ENCODE data around the gene TOB1.

The TOB1 gene

GRCh38 chr17:50828508-50829170 is 37.5 kb downstream of the TOB1 start:
- no peaks in the 10 kb centered on the region for H3K9me3 ChIP-seq (ENCODE audit: control insufficient read depth, insufficient read depth, low read length)
- H3K4me1 ChIP-seq (ENCODE audit: insufficient read depth, low read length): peaks cover 42% of the 10 kb centered on the region; the same call in 1 of the 2 replicates
- no peak overlapping the region for H3K9ac ChIP-seq (ENCODE audit: low read depth, low read length)

GRCh38 chr17:50825188-50825587 is 41.0 kb downstream of the TOB1 start:
- Histone ChIP-seq H3K9ac (ENCODE audit: low read depth, low read length) (no peak overlapping the region), H3K9me3 (ENCODE audit: control insufficient read depth, insufficient read depth, low read length) (no peaks in the 10 kb centered on the region), H3K4me1 (ENCODE audit: insufficient read depth, low read length) (peaks cover 14% of the 10 kb centered on the region; the same call in 1 of the 2 replicates)

More at GRCh38 chr17:50828508-50829170, 37.5 kb downstream of the TOB1 start:
- no peaks in the 10 kb centered on the region for H3K36me3 ChIP-seq (ENCODE audit: insufficient read depth, low read length)

GRCh38 chr17:50824429-50824828 is 41.7 kb downstream of the TOB1 start:
- Histone ChIP-seq H3K9me3 (ENCODE audit: control insufficient read depth, insufficient read depth, low read length) (no peaks in the 10 kb centered on the region), H3K9ac (ENCODE audit: low read depth, low read length) (no peak overlapping the region), H3K4me1 (ENCODE audit: insufficient read depth, low read length) (peaks cover 11% of the 10 kb centered on the region; the same call in 1 of the 2 replicates), H3K36me3 (ENCODE audit: insufficient read depth, low read length) (no peaks in the 10 kb centered on the region)

More at GRCh38 chr17:50825188-50825587, 41.0 kb downstream of the TOB1 start:
- no peaks in the 10 kb centered on the region for H3K36me3 ChIP-seq (ENCODE audit: insufficient read depth, low read length)

GRCh38 chr17:50822550-50822949 is 43.6 kb downstream of the TOB1 start:
- Histone ChIP-seq H3K36me3 (ENCODE audit: insufficient read depth, low read length) (no peaks in the 10 kb centered on the region), H3K4me1 (ENCODE audit: insufficient read depth, low read length) (peaks cover 8% of the 10 kb centered on the region), H3K9me3 (ENCODE audit: control insufficient read depth, insufficient read depth, low read length) (no peaks in the 10 kb centered on the region), H3K9ac (ENCODE audit: low read depth, low read length) (no peak overlapping the region)

- H3K36me3 ChIP-seq (ENCODE audit: insufficient read depth, low read length): no peaks in the 10 kb centered on the region
- H3K9ac ChIP-seq (ENCODE audit: low read depth, low read length): no peak overlapping the region
- peaks cover 11% of the 10 kb centered on the region for H3K4me1 ChIP-seq (ENCODE audit: insufficient read depth, low read length)
- no peaks in the 10 kb centered on the region for H3K9me3 ChIP-seq (ENCODE audit: control insufficient read depth, insufficient read depth, low read length)
Observed at GRCh38 chr17:50820651-50821050, 45.5 kb downstream of the TOB1 start.

GRCh38 chr17:50818921-50819657 is 47.1 kb downstream of the TOB1 start:
- Histone ChIP-seq H3K9me3 (ENCODE audit: control insufficient read depth, insufficient read depth, low read length) (no peaks in the 10 kb centered on the region), H3K9ac (ENCODE audit: low read depth, low read length) (no peak overlapping the region), H3K36me3 (ENCODE audit: insufficient read depth, low read length) (no peaks in the 10 kb centered on the region), H3K4me1 (ENCODE audit: insufficient read depth, low read length) (peaks cover 11% of the 10 kb centered on the region)

- H3K36me3 ChIP-seq (ENCODE audit: insufficient read depth, low read length): no peaks in the 10 kb centered on the region
- peaks cover 11% of the 10 kb centered on the region for H3K4me1 ChIP-seq (ENCODE audit: insufficient read depth, low read length)
- H3K9ac ChIP-seq (ENCODE audit: low read depth, low read length): no peak overlapping the region
- no peaks in the 10 kb centered on the region for H3K9me3 ChIP-seq (ENCODE audit: control insufficient read depth, insufficient read depth, low read length)
Observed at GRCh38 chr17:50818261-50818660, 47.9 kb downstream of the TOB1 start.

- Histone ChIP-seq H3K36me3 (ENCODE audit: insufficient read depth, low read length) (no peaks in the 10 kb centered on the region), H3K9ac (ENCODE audit: low read depth, low read length) (no peak overlapping the region), H3K4me1 (ENCODE audit: insufficient read depth, low read length) (peaks cover 11% of the 10 kb centered on the region), H3K9me3 (ENCODE audit: control insufficient read depth, insufficient read depth, low read length) (no peaks in the 10 kb centered on the region)
Observed at GRCh38 chr17:50817838-50818237, 48.3 kb downstream of the TOB1 start.

GRCh38 chr17:50816771-50817751 is 49.1 kb downstream of the TOB1 start:
- Histone ChIP-seq H3K9me3 (ENCODE audit: control insufficient read depth, insufficient read depth, low read length) (no peaks in the 10 kb centered on the region), H3K4me1 (ENCODE audit: insufficient read depth, low read length) (peaks cover 11% of the 10 kb centered on the region), H3K36me3 (ENCODE audit: insufficient read depth, low read length) (no peaks in the 10 kb centered on the region), H3K9ac (ENCODE audit: low read depth, low read length) (no peak overlapping the region)

- Histone ChIP-seq H3K4me1 (ENCODE audit: insufficient read depth, low read length) (peaks cover 11% of the 10 kb centered on the region), H3K9ac (ENCODE audit: low read depth, low read length) (no peak overlapping the region), H3K9me3 (ENCODE audit: control insufficient read depth, insufficient read depth, low read length) (no peaks in the 10 kb centered on the region), H3K36me3 (ENCODE audit: insufficient read depth, low read length) (no peaks in the 10 kb centered on the region)
Observed at GRCh38 chr17:50816271-50816670, 49.9 kb downstream of the TOB1 start.

GRCh38 chr17:50815400-50815799 is 50.8 kb downstream of the TOB1 start:
- Histone ChIP-seq H3K9me3 (ENCODE audit: control insufficient read depth, insufficient read depth, low read length) (no peaks in the 10 kb centered on the region), H3K9ac (ENCODE audit: low read depth, low read length) (no peak overlapping the region), H3K36me3 (ENCODE audit: insufficient read depth, low read length) (no peaks in the 10 kb centered on the region), H3K4me1 (ENCODE audit: insufficient read depth, low read length) (peaks cover 11% of the 10 kb centered on the region)

- Histone ChIP-seq H3K36me3 (ENCODE audit: insufficient read depth, low read length) (no peaks in the 10 kb centered on the region), H3K9ac (ENCODE audit: low read depth, low read length) (no peak overlapping the region), H3K4me1 (ENCODE audit: insufficient read depth, low read length) (peaks cover 11% of the 10 kb centered on the region), H3K9me3 (ENCODE audit: control insufficient read depth, insufficient read depth, low read length) (no peaks in the 10 kb centered on the region)
Observed at GRCh38 chr17:50813583-50813982, 52.6 kb downstream of the TOB1 start.
